SK-N-SH (cell line): ENCODE data around the gene EPHA5.

ENCODE experiments used
- JUND ChIP-seq: IDR thresholded peaks from 2 replicates; pipeline ENCODE4 v1.4.0; 2012
- POLR2AphosphoS5 ChIP-seq: IDR thresholded peaks from 2 replicates; pipeline ENCODE4 v1.6.1; 2012; ENCODE audit warnings: low read depth, low read length
- TAF1 ChIP-seq: IDR thresholded peaks from 2 replicates; pipeline ENCODE4 v1.6.1; 2012; ENCODE audit warnings: low read depth, mild to moderate bottlenecking, low read length, moderate library complexity, borderline replicate concordance

GRCh38 chr4:65696436-65696835 lies 26.1 kb upstream of the EPHA5 start:
- no peak for TF ChIP-seq JUND
- TF ChIP-seq TAF1: no peak
- TF ChIP-seq POLR2AphosphoS5: no peak
